Adrenal gland (tissue), 5 donors: ENCODE data around the gene CEP128.

ENCODE experiments used
- POLR2A ChIP-seq, 2 donors: fragments of 450-650 bp; IDR thresholded peaks; one replicate each; pipeline ENCODE4 v1.6.1; 2017; ENCODE audit warnings: antibody characterized with exemption in 2 of 2, mild to moderate bottlenecking in 2 of 2, moderate library complexity in 1 of 2
- TF ChIP-seq, protein P1 (sequence below), 6 experiments: fragments of 450-650 bp in 4 of 6; fragments of 200-600 bp in 2 of 6; sonication (generic) in 1 of 6; IDR thresholded peaks; 1 replicate in 5 of 6; 2 replicates in 1 of 6; pipeline versions ENCODE4 v1.5.1 to v1.8.0; 2016 to 2021; ENCODE audit warnings: antibody characterized with exemption in 6 of 6, mild to moderate bottlenecking in 2 of 6, moderate library complexity in 1 of 6
- donor health status: DM: no; HTN: no; CAD: no.

DNA sequence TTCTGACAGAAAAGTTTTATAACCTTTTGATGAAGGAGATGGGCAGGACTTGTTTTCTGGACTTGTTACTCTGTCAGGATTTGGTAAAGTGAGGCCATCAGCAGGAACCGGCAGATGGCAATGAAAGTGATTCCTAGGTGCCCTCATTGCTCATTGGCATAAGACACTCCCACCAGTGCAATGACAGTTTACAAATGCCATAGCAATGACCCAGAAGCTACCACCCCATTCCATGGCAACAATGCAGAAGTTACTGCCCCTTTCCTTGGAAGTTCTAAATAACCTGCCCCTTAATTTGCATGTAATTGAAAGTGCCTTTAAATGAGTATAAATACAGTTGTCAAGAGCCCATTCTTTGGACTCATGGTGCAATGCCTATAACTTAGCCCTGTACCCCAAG, 222.6 kb downstream of the CEP128 start:
- TF ChIP-seq, protein P1, sequence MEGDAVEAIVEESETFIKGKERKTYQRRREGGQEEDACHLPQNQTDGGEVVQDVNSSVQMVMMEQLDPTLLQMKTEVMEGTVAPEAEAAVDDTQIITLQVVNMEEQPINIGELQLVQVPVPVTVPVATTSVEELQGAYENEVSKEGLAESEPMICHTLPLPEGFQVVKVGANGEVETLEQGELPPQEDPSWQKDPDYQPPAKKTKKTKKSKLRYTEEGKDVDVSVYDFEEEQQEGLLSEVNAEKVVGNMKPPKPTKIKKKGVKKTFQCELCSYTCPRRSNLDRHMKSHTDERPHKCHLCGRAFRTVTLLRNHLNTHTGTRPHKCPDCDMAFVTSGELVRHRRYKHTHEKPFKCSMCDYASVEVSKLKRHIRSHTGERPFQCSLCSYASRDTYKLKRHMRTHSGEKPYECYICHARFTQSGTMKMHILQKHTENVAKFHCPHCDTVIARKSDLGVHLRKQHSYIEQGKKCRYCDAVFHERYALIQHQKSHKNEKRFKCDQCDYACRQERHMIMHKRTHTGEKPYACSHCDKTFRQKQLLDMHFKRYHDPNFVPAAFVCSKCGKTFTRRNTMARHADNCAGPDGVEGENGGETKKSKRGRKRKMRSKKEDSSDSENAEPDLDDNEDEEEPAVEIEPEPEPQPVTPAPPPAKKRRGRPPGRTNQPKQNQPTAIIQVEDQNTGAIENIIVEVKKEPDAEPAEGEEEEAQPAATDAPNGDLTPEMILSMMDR (IDR thresholded peaks at IDR 0.05) = no peak
- no peak for TF ChIP-seq POLR2A (IDR thresholded peaks at IDR 0.05)
